CD4-positive, alpha-beta T cell treated with Interleukin-12 subunit alpha and Interleukin-12 subunit beta, for 1 hour (primary cell): ENCODE results near the gene ANKRD31.
"Not testable (repeated sequence)": the region's sequence is repeated elsewhere in the genome, so short reads cannot be mapped to it uniquely, and the experiment has no call there.

Experiments used
- DNase-seq: peaks from one replicate; pipeline ENCODE4 v3.0.0-alpha.2; 2020

ANKRD31 gene

DNA sequence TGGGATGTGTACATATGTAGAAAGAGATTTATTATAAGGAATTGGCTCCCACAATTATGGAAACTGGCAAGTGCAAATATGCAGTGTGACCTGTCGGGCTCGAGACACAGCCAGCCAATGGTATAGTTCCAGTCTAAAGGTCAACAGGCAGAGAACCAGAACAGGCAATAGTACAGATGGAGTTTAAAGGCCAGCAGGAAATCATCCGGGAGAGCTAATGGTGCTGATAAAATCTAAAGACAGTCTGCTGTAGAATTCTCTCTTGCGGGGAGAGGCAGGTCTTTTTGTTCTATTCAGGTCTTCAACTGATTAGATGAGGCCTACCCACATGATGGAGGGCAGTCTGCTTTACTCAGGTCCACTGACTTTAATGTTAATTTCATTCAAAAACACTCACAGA is 21.8 kb downstream of the ANKRD31 start:
- DNase-seq = no peak

DNA sequence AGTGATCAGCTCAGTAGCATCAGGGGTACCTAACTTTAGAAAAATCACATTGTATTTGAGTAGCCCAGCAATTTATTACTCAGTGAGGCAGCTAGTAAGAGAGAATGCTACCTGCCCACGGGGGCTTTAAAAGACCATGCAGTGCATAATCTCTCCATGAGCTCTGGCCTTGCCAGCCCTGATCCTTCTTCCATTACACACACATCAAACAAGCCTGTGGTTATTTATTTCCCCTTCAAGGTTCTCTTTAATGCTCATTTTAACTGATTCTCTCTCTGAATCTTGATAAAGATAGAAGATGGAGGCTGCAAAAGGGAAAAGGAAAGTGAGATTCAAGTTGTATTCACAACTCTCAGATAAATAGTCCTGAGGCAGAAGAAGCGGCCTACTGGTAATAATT is 22.3 kb downstream of the ANKRD31 start:
- no peak for DNase-seq

DNA sequence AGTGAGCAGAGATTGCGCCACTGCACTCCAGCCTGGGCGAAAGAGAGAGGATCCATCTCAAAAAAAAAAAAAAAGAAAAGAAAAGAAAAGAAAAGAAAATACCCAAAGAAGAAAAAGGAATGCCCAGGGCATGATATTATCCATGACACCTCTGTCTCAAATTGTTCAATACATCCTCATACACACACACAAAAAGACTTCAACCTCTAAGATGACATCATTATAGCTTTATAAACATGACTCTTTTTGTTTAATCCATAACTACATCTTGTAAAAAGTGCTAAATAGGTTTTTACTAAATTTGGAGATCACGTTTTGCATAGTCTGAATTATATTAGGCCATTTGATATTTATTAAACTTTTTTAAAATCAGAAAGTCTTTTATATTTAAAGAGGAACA is 33.1 kb downstream of the ANKRD31 start:
- DNase-seq = no peak

DNA sequence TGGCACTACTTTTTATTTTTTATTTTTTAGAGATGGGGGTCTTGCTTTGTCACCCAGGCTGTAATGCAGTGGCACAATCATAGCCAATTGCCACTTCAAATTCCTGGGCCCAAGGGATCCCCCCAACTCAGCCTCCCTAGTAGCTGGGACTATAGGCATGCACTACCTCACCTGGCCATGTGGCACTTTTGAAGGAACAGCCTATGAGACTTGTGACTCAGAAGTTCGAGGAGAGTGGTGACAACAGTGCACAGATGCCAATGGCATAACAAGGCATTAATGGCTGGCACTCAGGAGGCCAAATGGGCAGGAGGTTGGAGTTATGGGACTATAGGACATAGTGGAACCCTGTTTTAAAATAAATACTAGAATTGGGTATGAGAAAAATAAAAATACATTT is 33.7 kb downstream of the ANKRD31 start:
- DNase-seq = no peak

DNA sequence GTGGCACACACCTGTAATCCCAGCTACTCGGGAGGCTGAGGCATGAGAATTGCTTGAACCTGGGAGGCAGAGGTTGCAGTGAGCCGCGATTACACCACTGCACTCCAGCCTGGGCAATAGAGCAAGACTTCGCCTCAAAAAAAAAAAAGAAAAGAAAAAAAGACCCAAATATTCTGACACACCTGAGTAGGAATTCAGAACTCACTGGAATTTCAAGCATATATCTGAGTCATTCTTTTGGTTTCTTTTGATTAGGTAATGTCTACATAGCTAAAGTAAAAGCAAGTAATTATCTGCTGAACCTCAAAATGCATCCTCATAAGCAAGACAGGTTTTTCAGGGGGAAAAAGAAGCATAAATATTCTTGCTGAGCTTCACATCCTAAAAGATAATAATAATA is 35.9 kb downstream of the ANKRD31 start:
- no peak for DNase-seq

DNA sequence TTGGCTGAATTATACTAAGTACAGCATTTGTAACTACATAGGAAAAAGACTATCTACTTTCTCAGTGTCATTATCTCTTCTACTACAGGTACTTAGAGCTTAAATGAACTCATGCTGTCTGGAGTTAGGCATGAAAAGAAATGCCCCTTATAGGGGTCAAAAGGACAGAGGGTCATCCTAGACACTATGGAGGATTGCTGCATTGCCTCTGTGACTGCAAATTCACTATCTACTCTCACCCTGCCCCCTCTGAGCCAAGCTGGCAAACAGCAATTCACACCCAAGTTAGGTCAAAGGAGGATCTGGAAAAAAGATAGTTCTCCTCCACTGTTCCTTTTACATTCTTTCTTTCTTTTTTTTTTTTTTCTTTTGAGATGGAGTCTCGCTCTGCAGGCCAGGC is 36.7 kb downstream of the ANKRD31 start:
- no peak for DNase-seq

DNA sequence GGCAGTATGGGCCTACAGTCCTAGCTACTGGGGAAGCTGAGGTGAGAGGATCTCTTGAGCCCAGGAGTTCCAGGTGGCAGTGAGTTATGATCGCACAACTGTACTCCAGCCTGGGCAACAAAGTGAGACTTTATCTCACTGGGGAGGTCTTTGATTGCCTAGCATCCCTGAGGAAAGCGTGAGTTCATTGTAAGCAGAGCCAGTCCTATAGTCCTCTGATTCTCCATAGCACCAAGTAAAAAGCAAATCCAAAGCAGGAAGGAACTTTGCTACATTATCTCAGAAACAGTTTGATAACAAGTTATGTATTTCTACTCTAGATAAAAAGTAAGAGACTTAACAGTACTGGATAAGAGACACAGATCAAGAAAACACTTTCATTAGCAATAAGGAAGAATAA is 37.6 kb downstream of the ANKRD31 start:
- DNase-seq = no peak

DNA sequence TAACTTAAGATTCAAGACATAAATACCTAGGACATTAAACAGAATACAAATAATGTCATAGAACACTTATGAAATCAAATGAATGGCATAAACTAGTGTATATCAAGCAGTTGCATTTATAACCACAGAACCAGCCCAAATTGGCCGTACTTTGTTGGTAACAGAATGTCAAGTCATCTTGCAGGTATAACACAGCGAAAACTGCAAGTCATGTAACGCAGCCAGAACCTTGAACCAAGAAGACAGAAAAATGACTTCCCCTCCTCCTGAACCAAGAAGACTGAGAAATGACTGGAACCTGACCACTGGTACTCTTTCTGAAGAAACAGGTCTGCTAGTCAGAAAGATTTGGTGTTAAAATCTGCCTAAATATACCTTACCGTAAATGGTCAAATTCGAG is 38.9 kb downstream of the ANKRD31 start:
- DNase-seq = no peak

DNA sequence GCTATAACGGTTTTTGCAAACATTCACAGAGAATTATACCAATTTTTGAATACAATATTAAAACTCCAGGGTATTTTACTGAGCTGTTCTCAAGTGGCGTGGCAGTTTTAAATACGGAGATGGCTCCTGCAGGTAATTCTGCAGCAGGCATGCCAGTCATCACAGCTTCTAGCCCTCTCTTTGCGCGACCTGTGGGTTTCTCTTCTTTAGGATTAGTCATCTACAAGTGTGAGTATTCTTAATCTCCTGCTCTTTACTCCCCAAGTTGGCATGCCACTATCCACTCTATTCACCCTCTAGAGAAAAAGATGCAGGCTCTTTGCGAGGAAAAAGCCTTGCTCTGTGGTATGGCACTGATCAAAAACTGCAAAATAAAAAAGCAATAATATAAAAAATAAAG is 43.9 kb downstream of the ANKRD31 start:
- DNase-seq = no peak

DNA sequence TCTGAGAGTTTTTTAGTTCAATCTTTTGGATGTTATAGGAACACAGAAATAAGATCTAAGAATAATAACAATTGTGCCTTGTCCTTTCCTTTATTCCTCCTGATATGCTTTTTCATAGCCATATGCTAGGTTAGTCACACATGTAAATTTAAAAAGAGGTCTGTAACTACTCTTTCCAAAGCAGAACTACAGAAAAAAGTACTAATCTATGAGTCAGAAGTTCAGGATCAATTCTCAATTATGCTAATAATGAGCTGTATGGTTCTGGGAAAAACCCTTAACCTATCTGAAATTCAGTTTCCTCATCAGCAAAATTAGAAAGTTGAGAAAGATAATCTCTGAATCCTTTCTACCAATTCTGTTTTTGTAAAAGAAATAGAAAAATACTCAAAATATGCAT is 44.4 kb downstream of the ANKRD31 start:
- DNase-seq = no peak

DNA sequence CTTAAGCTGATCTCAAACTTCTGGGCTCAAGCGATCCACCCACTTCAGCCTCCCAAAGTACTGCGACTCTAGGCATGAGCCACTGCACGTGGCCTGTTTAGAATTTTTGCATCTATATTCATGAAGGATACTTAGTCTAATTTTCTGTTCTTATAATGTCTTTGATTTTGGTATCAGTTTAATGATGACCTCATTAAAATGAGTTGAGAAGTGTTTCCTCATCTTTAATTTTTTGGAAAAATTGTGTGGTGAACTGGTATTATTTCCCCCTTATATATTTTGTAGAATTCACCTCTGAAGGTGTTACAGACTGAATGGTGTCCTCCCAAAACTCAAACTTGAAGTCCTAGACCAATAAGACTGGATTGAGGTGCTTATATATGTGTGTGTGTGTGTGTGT is 46.5 kb downstream of the ANKRD31 start:
- no peak for DNase-seq

DNA sequence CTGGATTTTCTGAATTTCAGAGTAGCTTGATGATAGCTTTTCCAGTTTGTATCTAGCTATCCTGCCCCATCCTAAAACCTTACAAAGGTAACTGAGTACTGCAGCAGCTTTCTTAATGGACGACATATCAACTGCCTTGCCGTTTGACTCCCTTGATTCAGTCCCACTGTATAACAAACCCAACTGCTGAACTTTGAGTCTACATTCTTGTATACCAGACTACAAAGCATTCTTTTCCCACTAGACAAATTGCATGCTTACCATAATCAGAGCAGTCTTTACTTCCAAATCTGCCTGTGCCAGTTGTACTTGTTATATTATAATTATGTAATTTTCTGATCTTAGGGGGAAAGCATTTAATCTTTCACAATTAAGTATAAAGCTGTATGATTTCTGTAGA is 47.3 kb downstream of the ANKRD31 start:
- no peak for DNase-seq

DNA sequence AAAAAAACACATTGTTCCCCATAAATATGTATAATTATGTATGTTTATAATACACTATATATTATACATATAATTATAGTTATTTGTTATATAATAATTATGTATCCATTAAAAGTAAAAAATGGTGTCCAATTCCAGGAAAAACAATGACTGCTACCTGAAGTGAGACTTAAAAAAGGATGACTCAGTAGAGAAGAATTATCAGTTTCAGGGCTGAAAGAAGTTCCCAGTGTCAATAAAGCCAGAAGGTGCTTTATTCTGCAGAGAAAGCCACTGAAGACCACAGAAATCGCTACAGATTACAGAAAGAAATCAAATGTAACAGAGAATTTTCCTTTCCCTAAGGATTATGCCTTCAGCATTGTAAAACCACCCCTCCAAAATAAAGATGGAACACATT is 50.9 kb downstream of the ANKRD31 start:
- no peak for DNase-seq

DNA sequence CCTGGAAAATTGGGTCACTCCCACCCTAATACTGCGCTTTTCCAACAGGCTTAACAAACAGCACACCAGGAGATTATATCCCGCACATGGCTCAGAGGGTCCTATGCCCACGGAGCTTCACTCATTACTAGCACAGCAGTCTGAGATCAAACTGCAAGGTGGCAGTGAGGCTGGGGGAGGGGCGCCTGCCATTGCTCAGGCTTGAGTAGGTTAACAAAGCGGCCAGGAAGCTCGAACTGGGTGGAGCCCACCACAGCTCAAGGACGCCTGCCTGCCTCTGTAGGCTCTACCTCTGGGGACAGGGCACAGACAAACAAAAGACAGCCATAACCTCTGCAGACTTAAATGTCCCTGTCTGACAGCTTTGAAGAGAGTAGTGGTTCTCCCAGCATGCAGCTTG is 60.7 kb downstream of the ANKRD31 start:
- DNase-seq = not testable (repeated sequence)

DNA sequence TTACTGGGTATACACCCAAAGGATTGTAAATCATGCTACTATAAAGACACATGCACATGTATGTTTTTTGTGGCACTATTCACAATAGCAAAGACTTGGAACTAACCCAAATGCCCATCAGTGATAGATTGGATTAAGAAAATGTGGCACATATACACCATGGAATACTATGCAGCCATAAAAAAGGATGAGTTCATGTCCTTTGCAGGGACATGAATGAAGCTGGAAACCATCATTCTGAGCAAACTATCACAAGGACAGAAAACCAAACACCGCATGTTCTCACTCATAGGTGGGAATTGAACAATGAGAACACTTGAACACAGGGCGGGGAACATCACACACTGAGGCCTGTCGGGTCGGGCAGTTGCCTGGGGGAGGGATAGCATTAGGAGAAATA is 61.8 kb downstream of the ANKRD31 start:
- not testable (repeated sequence) for DNase-seq

DNA sequence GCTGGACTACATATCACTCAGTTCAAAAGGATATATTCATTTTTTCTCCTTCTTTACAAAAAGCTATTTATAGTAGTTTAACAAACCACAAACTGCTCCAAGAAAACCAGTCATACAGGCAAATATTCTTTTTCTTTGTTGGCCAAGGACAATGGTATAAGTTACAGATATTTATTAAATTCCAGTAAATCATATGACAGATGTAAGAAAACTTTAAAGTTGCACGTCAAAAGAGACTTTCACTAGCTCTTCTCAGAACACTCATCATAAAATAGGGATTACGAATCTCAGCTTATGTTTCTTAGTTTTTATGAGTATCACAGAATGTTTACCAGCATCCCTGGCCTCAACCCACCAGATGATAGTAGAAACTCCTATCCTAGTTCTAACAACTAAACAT is 67.2 kb downstream of the ANKRD31 start:
- DNase-seq = no peak

DNA sequence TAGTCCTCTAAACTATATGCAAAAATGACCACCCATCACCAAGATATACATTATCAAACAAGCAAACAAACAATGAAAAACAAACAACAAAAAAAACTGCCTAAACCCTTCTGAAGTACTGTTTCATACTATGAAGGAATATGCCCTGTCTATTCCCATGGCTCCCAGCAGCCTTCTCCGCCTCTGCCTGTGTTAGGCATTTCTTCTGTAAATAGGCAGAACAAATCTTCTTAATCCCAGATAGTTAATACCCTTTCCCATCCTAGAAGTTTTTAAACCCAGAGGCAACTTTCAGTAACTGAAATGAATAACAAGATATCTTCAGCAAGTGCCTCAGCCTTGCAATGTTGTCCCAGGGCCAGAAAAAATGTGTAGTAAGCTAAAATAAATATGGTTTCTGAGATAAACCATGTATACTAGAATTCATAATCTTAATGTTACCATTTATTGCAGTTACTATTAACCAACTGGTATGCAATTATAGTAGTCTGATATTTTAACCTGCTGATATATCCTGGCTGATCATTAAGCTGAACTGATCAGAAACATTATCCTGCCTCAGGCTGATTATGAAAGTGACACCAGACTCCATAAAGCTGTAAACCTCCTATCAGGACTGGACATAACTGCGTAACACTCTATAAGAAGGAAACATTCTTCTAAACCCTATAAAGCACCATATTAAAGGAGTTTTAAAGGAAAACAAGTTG is 68.5 kb downstream of the ANKRD31 start:
- no peak for DNase-seq

DNA sequence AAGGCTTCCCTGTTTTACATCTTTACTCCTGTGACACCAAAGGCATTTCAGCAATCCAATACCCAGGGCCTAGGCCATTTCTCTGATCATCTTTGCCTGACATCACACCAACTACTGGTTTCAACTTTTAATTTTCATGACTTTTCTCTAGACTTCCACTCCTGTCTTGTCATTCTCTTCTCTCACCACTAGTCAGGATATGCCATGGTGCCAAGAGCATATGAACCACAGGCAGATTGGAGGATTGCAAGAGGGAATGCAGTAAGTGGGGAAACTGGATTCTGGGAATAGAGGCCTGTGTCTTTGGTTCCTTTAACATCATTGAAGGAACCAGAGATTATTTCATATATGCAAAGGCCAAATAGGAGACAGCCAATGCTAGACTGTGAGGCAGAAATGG is 69.3 kb downstream of the ANKRD31 start:
- no peak for DNase-seq

DNA sequence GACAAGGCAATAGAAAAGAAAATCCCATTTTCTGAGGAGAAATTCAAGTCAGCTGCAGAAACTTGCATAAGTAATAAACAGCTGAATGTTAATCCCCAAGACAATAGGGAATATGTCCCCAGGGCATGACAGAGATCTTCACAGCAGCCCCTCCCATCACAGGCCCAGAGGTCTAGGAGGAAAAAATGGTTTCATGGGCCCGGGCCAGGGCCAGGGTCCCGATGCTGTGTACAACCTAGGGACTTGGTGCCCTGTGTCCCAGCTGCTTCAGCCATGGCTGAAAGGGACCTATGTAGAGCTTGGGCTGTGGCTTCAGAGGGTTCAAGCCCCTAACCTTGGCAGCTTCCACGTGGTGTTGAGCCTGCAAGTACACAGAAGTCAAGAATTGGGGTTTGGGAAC is 75.2 kb downstream of the ANKRD31 start:
- DNase-seq = not testable (repeated sequence)

DNA sequence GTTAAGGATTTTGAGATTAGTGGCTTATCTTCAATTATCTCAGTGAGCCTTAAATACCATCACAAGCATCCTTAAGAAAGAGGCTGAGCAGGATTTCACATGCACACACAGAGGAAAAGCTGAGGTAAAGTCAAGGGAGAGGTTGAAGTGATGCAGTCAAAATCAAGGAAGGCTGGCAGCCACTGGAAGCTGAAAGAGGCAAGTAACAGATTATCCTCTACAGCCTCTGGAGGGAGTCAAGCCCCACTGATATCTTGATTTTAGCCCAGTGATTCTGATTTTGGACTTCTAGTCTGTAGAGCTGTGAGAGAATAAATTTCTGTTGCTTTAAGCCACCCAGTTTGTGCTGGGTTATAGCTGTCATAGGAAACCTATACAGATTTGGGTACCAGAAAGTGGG is 80.1 kb downstream of the ANKRD31 start:
- no peak for DNase-seq

DNA sequence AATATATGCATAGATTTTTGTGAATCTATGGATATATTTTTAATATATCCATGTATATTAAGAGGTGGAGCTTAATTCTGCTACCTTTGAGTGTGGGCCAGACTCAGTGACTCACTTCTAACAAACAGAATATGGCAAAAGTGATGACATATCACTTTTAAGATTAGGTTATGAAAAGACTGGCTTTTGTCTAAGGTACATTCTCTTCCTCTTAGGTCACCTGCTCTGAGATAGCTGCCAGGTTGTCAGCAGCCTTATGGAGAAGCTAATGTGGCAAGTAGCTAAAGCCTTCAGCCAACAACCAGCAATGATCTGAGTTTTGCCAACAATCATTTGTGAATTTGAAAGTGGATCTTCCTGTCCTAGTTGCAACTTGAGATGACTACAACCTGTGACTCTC is 83.8 kb downstream of the ANKRD31 start:
- no peak for DNase-seq

DNA sequence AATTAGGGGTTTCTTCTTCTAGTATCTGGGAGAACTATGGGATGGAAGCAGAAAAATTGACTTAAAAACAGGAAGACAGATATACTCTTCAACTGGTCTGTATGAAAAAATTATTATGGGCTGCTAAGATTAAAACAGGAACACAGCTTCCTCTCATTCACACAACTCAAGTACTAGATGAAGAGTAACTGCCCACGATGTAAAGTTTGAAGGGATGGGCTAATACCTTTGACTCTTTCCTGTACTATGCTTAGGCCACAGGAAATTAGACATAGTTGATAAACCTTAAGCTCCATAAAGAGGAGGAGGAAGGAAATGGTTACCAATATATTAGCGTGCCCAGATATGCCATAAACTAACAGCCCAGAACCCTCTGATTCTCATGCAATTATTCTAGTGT is 88.6 kb downstream of the ANKRD31 start:
- DNase-seq = no peak

DNA sequence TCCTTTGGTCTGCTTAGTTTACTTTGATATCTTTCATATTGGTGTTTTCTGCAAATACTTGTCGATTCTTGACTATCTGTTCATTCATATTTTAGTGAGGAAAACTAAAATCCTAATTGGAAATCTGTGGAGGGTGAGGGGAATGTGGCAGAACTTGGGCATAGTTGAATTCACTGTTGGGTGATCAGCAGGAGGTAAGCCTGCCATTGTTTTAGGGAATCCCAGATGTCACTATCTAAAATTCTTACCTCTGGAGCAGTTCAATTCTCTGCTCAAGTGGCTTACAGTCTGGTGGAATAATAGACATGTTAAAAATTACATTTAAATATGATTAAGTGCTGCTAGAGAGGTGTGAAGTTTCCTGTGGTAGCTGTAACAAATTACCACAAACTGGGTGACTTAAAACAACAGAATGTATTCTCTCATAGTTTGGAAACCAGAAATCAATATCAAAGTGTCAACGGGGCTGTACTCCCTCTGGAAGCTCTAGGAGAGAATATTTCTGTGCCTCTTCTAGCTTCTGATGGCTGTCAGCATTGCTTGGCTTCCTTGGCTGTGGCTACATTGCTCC is 94.0 kb downstream of the ANKRD31 start:
- DNase-seq = no peak

DNA sequence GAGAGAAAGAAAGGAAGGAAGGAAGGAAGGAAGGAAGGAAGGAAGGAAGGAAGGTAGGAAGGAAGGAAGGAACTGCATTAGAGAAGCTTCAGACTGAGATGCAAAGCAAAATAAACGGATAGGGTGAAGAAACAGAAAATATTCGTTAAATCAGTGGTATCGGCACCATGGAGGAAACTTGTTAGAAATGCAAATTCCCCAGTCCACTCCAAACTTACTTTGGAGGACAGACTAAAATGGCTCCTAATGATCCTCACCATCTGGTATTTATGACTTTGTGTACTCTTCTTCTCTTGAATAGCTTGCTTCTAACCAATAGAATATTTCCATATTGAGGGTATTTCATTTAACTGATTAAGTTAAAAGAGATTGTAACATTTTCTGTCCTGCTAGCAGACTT is 96.4 kb downstream of the ANKRD31 start:
- DNase-seq = no peak

DNA sequence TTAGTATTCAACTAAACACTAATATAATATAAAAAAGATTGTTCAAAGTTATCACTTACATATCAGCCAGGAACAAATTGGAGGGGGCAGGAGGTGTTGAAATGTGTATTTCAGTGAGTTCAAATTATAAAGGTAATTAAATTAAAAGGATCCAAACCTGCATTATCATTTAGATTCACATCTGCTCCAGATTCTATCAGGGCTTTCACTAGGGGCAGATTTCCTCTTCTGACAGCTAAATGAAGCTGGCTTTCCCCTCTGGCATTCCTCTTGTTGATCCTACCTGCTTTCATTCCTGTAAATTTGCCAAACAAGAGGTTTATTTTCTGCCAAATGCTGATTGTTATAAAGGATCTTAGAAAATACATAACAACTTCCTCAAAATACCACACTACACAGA is 98.0 kb downstream of the ANKRD31 start:
- no peak for DNase-seq
